ENCODE data around the gene RARRES2.
A peak's percentile ranks its signal among the peaks of the same experiment; 100 is the strongest.

The RARRES2 gene

GRCh38 chr7:150371131-150371995 is 29.9 kb upstream of the RARRES2 start:
- DNase-seq (ENCODE audit: low read depth, low spot score), result no peak
- H3K27me3 ChIP-seq (ENCODE audit: insufficient read depth, insufficient read length), result no peaks in the 10 kb centered on the region
- TF ChIP-seq SUZ12 (IDR thresholded peaks at IDR 0.05; ENCODE audit: extremely low read depth, insufficient read depth, insufficient read length) (no peak), YY1 (IDR thresholded peaks at IDR 0.05; ENCODE audit: insufficient read depth, insufficient read length) (no peak), ZNF274 (IDR thresholded peaks at IDR 0.05; ENCODE audit: low read depth, low read length) (no peak)
- peaks cover 12% of the 10 kb centered on the region for H3K4me1 ChIP-seq (ENCODE audit: insufficient read depth, insufficient read length)
- H3K36me3 ChIP-seq (ENCODE audit: insufficient read depth, insufficient read length, low read length), result peaks cover 60% of the 10 kb centered on the region
- H3K9ac ChIP-seq (ENCODE audit: insufficient read length, low read depth), result peak overlapping the region; percentile 42
- H3K9me3 ChIP-seq (ENCODE audit: insufficient read depth, low read length), result no peaks in the 10 kb centered on the region
- H3K4me3 ChIP-seq (ENCODE audit: insufficient read length, low read depth), result no peak overlapping the region

- H3K4me1 ChIP-seq (ENCODE audit: insufficient read depth, insufficient read length), result peaks cover 12% of the 10 kb centered on the region
- no peaks in the 10 kb centered on the region for H3K27me3 ChIP-seq (ENCODE audit: insufficient read depth, insufficient read length)
- TF ChIP-seq YY1 (IDR thresholded peaks at IDR 0.05; ENCODE audit: insufficient read depth, insufficient read length) (no peak), ZNF274 (IDR thresholded peaks at IDR 0.05; ENCODE audit: low read depth, low read length) (no peak), SUZ12 (IDR thresholded peaks at IDR 0.05; ENCODE audit: extremely low read depth, insufficient read depth, insufficient read length) (no peak)
- peaks cover 53% of the 10 kb centered on the region for H3K36me3 ChIP-seq (ENCODE audit: insufficient read depth, insufficient read length, low read length)
- H3K9ac ChIP-seq (ENCODE audit: insufficient read length, low read depth), result peak overlapping the region; percentile 64
- H3K9me3 ChIP-seq (ENCODE audit: insufficient read depth, low read length), result no peaks in the 10 kb centered on the region
- DNase-seq (ENCODE audit: low read depth, low spot score), result no peak
- H3K4me3 ChIP-seq (ENCODE audit: insufficient read length, low read depth), result no peak overlapping the region
Measured at GRCh38 chr7:150370612-150371071, 29.2 kb upstream of the RARRES2 start.

DNA sequence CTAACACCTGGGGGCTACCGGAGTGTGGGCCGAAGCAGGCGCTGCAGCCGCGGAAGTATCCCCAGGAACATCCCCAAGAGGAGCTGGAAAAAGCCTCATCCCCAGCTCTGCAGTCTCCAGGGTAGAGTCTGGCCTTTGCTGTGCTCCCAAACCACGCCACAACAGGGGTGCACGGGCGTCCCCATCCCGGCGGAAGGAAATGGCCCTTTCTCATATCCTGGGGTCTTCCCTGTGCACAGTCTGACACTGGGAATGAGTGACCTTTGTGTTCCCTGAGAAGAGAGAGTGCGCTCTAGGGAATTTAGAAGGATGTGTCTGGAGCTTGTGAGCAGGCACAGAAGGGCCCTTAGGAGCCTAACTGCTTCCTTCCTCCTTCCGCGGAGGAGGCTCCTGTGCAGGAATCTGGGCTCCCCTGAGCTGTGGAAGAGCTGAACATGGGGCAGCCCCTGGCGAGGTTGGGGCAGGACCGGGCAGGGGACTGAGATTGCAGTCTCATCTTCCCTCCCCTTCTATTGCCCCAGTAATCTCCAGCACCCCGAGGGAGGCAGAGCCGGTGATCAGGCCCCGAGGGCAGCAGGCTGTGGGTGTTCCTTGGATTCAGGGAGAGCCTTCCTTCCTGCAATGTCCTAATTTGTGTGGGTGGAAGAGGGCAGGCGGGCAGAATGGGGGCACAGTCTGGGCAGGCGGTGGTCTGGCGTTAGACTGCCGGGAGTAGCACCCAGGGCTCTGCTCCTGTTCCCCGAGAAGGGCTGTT is 28.5 kb upstream of the RARRES2 start:
- Histone ChIP-seq H3K9me3 (ENCODE audit: insufficient read depth, low read length) (no peaks in the 10 kb centered on the region), H3K4me3 (ENCODE audit: insufficient read length, low read depth) (peak overlapping the region; percentile 77), H3K27me3 (ENCODE audit: insufficient read depth, insufficient read length) (no peaks in the 10 kb centered on the region), H3K36me3 (ENCODE audit: insufficient read depth, insufficient read length, low read length) (peaks cover 53% of the 10 kb centered on the region), H3K4me1 (ENCODE audit: insufficient read depth, insufficient read length) (peaks cover 12% of the 10 kb centered on the region), H3K9ac (ENCODE audit: insufficient read length, low read depth) (peak overlapping the region; percentile 98)
- DNase-seq (ENCODE audit: low read depth, low spot score), result no peak
- TF ChIP-seq ZNF274 (IDR thresholded peaks at IDR 0.05; ENCODE audit: low read depth, low read length), result no peak
- no peak for TF ChIP-seq SUZ12 (IDR thresholded peaks at IDR 0.05; ENCODE audit: extremely low read depth, insufficient read depth, insufficient read length)
- no peak for TF ChIP-seq YY1 (IDR thresholded peaks at IDR 0.05; ENCODE audit: insufficient read depth, insufficient read length)

DNA sequence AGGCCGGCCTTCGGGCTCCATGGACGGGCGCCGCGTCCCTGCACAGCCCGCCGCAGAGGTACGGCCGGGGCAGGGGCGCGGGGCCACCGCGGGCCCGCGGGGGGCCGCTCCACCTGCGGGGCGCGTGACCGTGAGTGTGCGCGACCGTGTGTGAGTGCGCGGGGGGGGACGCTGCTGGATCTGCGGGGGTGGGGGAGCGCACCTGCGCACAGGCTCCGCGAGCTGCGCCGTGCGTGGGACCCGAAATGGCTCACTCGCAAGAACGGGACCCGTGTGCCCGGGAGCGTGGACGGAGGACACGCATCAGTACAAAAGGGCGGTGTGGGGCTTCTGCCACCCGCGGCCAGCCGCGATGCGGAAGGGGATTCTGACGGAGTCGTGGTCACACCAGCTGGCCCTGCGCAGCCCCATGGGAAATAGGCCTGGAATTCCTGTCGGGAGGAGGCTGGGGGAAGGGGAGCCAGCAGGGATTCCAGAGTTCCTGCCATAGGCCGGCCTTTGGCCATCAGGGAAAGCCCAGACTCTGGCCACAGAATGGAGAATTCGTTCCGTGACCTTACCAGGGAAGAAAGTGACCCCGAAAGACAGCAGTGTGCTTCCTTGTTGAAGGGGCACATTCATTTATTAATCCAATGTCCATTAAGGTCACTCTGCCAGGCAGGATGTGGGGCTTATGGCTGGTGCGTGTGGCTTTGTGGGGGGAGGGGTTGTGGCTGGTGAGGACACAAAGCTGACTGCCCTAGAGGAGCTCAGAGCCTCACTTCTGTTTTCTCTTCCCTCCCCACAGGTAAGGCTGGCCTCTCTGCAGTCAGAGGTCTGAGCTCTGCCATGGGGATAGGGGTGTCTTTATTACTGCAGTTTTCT is 27.7 kb upstream of the RARRES2 start:
- Histone ChIP-seq H3K9ac (ENCODE audit: insufficient read length, low read depth) (peak overlapping the region; percentile 98), H3K9me3 (ENCODE audit: insufficient read depth, low read length) (no peaks in the 10 kb centered on the region), H3K36me3 (ENCODE audit: insufficient read depth, insufficient read length, low read length) (peaks cover 47% of the 10 kb centered on the region), H3K4me3 (ENCODE audit: insufficient read length, low read depth) (peak overlapping the region; percentile 77), H3K27me3 (ENCODE audit: insufficient read depth, insufficient read length) (no peaks in the 10 kb centered on the region), H3K4me1 (ENCODE audit: insufficient read depth, insufficient read length) (peaks cover 8% of the 10 kb centered on the region)
- no peak for TF ChIP-seq ZNF274 (IDR thresholded peaks at IDR 0.05; ENCODE audit: low read depth, low read length)
- no peak for TF ChIP-seq SUZ12 (IDR thresholded peaks at IDR 0.05; ENCODE audit: extremely low read depth, insufficient read depth, insufficient read length)
- peak; percentile 8 for TF ChIP-seq YY1 (IDR thresholded peaks at IDR 0.05; ENCODE audit: insufficient read depth, insufficient read length)
- DNase-seq (ENCODE audit: low read depth, low spot score), result no peak

GRCh38 chr7:150368096-150368883 is 26.9 kb upstream of the RARRES2 start, which contains the start of gene REPIN1:
TSS of gene REPIN1 (plus strand) at chr7:150368822. CDS start at chr7:150369712, 890 bp downstream.
- Histone ChIP-seq H3K4me1 (ENCODE audit: insufficient read depth, insufficient read length) (peaks cover 11% of the 10 kb centered on the region), H3K27me3 (ENCODE audit: insufficient read depth, insufficient read length) (no peaks in the 10 kb centered on the region), H3K9ac (ENCODE audit: insufficient read length, low read depth) (peak within 1 kb of the TSS; percentile 98), H3K9me3 (ENCODE audit: insufficient read depth, low read length) (no peaks in the 10 kb centered on the region), H3K36me3 (ENCODE audit: insufficient read depth, insufficient read length, low read length) (peaks cover 39% of the 10 kb centered on the region), H3K4me3 (ENCODE audit: insufficient read length, low read depth) (peak within 1 kb of the TSS; percentile 77)
- TF ChIP-seq ZNF274 (IDR thresholded peaks at IDR 0.05; ENCODE audit: low read depth, low read length) (no peak), YY1 (IDR thresholded peaks at IDR 0.05; ENCODE audit: insufficient read depth, insufficient read length) (no peak)
- peak; percentile 77 for DNase-seq (ENCODE audit: low read depth, low spot score)

DNA sequence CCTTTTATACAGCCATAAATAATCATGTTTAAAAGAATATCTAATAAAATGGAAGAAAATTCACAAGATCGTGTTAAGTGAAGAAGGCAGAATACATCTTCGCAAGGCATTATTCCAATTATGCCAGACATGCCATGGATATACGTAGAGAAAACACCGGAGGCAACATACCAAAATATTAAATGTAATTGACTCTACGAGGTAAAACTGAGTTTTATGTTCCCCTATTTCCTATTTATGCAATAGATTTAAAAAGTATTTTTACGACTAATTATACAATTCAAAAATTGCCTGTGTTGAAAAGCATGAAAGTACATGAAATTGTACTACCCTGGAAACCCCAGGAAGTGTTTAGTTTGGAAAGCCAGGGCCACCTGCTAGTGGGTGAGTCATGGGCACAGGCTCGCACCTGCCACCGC is 26.3 kb upstream of the RARRES2 start:
- H3K9ac ChIP-seq (ENCODE audit: insufficient read length, low read depth), result peak overlapping the region; percentile 98
- DNase-seq (ENCODE audit: low read depth, low spot score), result no peak
- peak overlapping the region; percentile 77 for H3K4me3 ChIP-seq (ENCODE audit: insufficient read length, low read depth)
- H3K4me1 ChIP-seq (ENCODE audit: insufficient read depth, insufficient read length), result peaks cover 7% of the 10 kb centered on the region
- H3K36me3 ChIP-seq (ENCODE audit: insufficient read depth, insufficient read length, low read length), result peaks cover 33% of the 10 kb centered on the region
- H3K9me3 ChIP-seq (ENCODE audit: insufficient read depth, low read length), result no peaks in the 10 kb centered on the region
- TF ChIP-seq SUZ12 (IDR thresholded peaks at IDR 0.05; ENCODE audit: extremely low read depth, insufficient read depth, insufficient read length), result no peak
- TF ChIP-seq YY1 (IDR thresholded peaks at IDR 0.05; ENCODE audit: insufficient read depth, insufficient read length), result no peak
- no peak for TF ChIP-seq ZNF274 (IDR thresholded peaks at IDR 0.05; ENCODE audit: low read depth, low read length)
- H3K27me3 ChIP-seq (ENCODE audit: insufficient read depth, insufficient read length), result no peaks in the 10 kb centered on the region
